Neural progenitor cell (in vitro differentiated cells): ENCODE results near the gene SPINT1.

Experiments used
- EZH2 ChIP-seq: fragments of 200-600 bp; sonication (generic); IDR thresholded peaks from 2 replicates; pipeline ENCODE4 v1.6.1; 2017; ENCODE audit warnings: antibody characterized with exemption, mild to moderate bottlenecking, moderate library complexity
- EZH2phosphoT487 ChIP-seq: fragments of 200-600 bp; sonication (generic); IDR thresholded peaks from 2 replicates; pipeline ENCODE4 v1.6.1; 2017; ENCODE audit warnings: antibody characterized with exemption
- TF ChIP-seq, protein P1 (sequence below): fragments of 200-600 bp; sonication (generic); IDR thresholded peaks from 2 replicates; pipeline ENCODE4 v1.5.1; 2017; ENCODE audit warnings: antibody characterized with exemption, mild to moderate bottlenecking

DNA sequence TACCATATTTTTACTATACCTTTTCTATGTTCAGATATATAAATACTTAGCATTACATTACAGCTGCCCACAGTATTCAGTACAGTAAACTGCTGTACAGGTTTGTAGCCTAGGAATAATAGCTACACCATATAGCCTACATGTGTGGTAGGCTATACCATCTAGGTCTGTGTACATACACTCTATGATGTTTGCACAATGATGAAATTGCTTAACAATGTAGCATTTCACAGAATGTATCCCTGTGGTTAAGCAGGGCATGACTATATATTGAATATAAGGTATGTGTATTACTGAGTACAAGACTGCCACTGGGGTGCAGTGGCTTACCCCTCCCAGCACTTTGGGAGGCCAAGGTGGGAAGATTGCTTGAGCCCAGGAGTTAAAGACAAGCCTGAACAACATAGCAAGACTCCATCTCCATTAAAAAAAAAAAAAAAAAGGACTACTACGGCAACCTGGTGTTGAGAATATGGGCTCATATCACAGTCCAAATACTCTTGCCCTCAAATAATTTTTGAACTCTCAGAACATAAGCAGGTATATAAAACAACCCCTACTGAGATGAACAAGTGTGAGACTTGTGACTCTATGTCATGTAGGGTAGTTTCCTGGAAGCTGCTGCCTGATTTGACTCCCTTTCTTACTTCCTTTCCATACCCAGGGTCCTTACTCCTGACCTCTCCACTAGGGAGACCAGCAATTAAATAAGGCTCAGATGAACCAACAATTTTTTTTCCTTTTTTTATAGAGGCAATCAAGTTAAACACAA is 20.1 kb upstream of the SPINT1 start:
- no peak for TF ChIP-seq EZH2phosphoT487
- TF ChIP-seq, protein P1, sequence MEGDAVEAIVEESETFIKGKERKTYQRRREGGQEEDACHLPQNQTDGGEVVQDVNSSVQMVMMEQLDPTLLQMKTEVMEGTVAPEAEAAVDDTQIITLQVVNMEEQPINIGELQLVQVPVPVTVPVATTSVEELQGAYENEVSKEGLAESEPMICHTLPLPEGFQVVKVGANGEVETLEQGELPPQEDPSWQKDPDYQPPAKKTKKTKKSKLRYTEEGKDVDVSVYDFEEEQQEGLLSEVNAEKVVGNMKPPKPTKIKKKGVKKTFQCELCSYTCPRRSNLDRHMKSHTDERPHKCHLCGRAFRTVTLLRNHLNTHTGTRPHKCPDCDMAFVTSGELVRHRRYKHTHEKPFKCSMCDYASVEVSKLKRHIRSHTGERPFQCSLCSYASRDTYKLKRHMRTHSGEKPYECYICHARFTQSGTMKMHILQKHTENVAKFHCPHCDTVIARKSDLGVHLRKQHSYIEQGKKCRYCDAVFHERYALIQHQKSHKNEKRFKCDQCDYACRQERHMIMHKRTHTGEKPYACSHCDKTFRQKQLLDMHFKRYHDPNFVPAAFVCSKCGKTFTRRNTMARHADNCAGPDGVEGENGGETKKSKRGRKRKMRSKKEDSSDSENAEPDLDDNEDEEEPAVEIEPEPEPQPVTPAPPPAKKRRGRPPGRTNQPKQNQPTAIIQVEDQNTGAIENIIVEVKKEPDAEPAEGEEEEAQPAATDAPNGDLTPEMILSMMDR = no peak
- TF ChIP-seq EZH2 = no peak
